Kasumi-1 (cell line): ENCODE results near the gene ENTR1.

Source experiments
- DNase-seq, 2 experiments: peaks; one replicate each; lab custom pipeline; 2025; lab: John Stamatoyannopoulos, UW

ENTR1 gene

GRCh38 chr9:136376457-136376856 lies 34.0 kb downstream of the ENTR1 start:
- no peak for DNase-seq

DNA sequence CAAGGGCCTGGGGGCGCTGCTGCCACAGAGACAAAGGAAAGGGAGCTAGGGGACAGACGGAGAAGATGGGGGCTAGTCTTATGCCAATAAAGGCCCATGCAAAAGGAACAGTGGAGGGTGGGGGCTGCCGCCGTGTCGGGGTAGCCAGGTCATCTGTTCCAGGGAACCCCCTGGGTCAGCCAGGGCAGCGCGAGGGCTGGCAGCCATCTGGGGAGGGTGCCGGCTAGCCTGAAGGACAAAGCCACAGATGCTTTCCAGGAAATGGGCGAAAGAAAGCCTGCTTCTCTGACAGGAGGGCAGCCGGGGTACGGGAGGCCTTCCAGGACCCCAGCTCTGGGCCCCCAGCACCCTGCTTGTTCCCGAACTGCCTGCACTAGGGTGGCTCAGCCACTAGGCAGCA lies 35.3 kb downstream of the ENTR1 start:
- no peak for DNase-seq

DNA sequence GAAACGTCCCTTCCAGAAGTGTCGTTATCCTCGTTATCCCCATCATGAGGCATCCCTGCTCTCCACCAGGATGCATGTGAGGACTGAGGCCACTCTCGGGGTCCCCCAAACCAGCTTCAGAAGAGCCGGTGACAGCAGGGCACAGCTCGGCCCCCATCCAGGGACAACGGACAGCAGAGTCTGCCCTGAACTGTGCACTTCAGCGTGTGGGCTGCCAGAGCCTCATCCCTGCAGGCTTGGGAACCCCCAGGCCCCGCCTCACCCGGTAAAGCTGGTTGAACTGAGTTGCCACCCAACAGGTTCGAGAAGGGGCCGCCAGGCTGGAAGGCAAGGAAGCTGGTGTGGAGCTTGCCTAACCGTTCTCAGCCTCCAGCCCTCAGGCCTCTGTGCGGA lies 36.2 kb downstream of the ENTR1 start:
- DNase-seq = no peak

DNA sequence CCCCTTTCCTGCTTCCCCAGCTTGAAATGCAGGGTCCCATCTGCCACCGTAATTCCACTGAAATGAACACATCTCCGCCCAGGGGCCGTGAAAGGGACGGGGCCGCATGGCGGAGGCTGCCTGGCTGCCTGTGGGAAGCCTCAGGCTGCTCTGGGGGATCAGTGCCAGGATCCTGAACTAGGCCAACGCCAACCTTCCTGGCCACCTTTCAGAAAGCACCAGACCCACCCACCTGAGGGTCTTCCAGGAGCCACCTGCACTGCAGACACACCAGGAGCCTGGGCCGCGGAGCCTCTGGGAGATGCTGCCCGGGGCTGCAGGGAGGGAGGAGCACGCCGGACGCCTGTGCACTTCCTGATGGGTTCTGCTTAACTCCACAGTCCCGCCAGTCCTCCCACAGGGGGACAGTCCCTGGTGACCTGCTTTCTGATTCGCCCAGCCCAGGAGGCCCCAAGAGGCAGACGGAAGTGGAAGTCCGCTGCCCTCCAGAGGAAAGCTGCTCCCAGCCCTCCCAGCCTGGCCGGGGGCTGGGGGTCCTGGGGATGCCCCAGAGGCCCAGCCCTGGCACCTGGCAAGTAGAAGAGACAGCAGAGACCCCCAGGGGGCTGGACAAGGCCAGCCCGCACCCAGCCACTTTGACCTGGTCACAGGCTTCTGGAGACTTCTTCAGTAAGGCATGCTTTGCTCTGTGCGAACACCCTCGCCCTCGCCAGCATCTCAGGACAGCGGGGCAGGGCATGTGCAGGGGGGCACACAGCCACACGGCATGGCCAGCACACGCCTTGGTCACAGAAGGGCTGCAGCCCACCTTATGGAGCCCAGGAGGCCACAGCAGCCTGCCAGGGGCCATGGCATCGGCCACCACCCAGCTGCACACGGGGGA lies 36.9 kb downstream of the ENTR1 start, which contains the start of gene CARD9:
Gene CARD9, minus strand, starts transcription at position 370 of the 883 bp plus-strand sequence. CDS start 1,591 bp downstream, outside the sequence.
- DNase-seq = peak; percentile 17 to 32

- peak; percentile 74 to 79 for DNase-seq
These were observed 37.7 kb downstream of the ENTR1 start for GRCh38 chr9:136372561-136373299.

DNA sequence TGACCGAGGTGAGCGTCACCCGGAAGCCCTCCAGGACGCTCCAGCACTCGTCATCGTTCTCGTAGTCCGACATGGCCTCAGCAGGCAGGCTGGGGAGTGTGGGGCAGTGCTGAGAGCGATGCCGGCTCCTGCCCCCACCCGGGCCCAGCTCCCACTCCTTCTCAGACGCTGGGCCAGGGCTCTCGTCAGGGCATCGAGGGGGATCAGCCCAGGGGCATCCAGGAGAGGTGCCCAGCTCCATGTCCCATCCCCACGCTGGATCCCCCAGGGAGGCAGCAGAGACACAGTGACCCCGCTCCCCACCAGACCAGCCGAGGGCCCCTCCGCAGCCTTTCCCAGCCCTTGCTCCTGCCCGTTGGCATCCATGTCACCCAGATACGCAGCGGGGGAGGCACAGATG lies 38.4 kb downstream of the ENTR1 start:
- DNase-seq = no peak

DNA sequence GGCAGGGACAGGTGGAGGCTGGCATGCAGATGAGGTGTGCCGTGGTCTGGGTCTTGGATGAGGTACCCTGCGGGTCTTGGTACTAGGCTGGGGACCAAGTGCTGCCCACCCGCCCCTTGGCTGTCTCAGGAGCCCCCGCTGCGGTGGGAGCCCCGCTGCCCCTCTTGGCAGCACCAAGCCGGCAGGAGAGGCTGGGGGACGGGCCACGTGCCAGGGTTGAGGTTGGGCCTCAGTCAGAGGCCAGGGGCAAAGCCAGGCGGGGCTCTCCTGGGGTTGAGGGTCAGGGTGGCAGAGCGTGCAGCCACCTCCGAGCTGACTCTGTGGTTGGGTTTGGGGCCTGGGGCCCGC lies 38.9 kb downstream of the ENTR1 start:
- DNase-seq = no peak

DNA sequence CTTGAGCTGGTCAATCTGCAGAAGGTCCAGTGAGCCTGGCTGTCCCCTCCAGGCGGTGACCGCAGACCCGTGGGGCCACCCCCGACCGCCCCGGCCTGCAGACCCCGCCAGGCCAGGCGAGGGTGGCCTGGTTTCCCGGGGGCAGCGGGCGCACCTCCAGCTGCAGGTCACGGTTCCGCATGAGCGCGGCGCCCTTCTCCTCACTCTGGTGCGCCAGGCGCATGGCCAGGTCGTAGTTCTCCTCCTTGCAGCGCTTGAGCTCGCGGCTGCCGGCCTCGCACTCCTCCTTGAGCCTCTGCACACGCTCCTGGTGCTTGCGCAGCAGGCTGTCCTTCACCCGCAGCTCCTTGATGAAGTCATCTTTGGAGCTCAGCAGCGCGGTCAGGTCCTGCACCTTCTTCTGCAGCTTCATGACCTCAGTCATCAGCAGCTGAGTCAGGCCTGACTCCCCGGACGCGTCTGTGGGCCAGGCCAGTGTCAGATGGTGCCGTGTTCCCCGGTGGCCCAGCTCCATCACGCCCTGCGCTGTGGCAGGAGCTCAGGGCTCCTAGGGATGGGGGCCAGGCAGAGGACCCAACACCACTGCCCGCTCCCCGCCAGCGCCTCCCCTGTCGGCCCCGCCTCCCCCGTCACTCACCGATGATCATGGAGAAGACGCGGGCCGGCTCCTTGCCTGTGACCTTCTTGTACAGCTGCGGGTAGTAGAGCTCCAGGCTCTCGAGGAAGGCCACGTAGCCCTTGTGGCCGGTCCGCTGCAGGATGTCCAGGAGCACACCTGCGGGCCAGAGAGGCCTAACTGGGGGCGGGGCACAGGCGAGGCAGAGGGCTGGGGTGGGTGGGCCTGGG lies 39.5 kb downstream of the ENTR1 start:
- DNase-seq = no peak

DNA sequence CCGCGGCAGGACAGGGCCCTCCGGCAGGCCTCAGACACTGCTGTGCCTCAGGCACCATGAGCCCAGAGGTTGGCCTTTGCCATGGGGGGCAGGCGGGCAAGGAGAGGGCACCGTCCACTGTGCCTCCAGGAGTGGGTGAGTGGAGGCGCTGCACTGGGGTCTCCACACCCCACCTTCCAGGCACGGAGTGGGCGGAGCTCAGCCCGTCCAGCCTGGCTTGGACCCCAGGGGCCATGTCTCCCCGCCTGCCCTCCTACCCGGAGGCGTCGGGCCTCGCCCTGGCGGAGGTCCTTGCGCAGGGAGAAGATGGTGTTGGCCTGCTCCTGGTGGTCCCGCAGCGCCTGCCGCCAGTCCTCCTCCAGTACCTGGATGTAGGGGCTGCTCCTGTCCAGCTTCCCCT lies 40.4 kb downstream of the ENTR1 start:
- no peak for DNase-seq

GRCh38 chr9:136368190-136368589 lies 42.2 kb downstream of the ENTR1 start:
- no peak for DNase-seq

- DNase-seq = no peak
These were observed 42.9 kb downstream of the ENTR1 start for GRCh38 chr9:136367296-136368145.

DNA sequence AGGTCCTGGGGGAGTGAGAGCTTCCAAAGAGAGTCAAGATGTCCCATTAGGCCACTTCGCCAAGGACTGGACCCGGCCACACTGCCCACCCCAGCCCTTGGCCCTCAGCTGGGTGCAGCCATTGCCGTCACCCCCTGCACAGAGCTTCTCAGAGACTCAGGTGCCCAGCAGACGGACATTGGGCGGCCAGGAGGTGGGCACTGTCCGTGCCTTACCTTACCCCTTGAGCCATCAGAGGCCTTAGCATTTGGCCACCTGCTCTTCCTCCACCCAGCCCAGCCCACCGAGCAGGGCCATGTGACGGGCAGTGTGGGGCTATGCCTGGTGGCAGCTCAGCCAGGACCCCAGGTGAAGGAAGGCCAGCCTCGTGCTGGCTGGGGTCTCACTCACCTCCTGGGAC lies 43.6 kb downstream of the ENTR1 start:
- no peak for DNase-seq

DNA sequence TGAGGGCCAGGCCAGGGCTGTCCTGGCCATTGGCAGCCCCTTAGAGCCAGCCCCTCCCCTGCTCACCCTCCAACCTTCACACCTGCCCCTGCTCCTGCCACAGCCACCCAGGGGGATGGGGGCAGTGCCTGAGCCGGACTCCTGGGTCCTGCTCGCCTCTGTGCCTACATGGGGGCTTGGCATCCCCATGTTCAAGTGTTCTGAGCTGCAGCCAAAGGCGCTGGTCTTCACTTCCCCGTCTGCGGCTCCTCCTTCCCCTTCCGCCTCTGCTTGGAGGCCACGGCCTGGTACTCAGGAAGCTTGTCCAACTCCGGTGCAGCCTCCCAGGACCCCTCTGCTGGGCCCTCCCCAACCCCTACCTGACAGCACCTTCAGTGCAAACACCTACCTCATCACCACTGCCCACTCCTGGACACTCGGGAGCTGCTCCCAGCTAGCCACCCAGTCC lies 44.6 kb downstream of the ENTR1 start:
- peak; percentile 46 to 70 for DNase-seq

- no peak for DNase-seq
These were observed 45.3 kb downstream of the ENTR1 start for GRCh38 chr9:136364942-136365774.

DNA sequence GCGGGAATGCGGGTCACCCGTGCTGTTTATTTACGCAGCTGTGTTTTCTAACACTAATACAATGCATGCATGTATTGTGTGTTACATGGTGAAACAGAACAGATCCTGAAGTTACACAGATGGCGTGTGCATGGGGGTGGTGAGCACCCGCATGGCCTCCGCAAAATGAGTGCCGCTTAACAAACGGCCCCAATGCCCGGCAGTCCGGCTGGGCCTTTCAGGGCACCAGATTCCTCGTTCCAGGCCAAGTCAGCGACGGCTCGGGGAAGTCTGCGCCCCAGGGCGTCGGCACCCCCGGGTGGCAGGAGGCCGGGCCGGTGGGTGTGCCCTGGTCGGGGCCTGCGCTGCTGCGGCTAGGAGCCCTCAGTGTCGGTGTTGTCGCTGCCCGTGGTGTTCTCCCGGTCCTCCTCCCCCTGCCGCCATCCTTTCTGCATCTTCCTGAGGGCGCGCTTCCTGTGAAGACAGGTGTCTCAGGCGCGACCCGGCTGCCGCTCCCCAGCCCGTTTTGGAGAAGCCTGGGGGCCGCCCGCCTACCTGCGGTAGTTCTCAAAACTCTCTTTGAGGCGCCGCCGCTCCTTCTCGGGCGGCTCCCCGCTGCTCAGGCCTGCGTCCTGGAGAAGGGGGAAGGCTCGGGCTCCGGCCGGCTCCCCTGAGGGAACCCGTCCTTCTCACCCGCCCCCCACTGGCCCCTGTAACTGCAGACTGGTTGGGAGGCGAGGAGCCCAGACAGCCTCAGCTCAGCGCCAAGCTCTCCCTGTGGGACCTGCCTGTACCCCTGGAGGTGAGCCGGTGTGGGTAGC lies 46.3 kb downstream of the ENTR1 start:
- DNase-seq = peak in 1 of 2 experiments; percentile 33

GRCh38 chr9:136363106-136363948 lies 47.1 kb downstream of the ENTR1 start, which contains the start of gene DNLZ:
DNLZ (minus strand) TSS chr9:136363744; CDS start chr9:136363714, 30 bp downstream.
- DNase-seq = peak; percentile 71 to 90

DNA sequence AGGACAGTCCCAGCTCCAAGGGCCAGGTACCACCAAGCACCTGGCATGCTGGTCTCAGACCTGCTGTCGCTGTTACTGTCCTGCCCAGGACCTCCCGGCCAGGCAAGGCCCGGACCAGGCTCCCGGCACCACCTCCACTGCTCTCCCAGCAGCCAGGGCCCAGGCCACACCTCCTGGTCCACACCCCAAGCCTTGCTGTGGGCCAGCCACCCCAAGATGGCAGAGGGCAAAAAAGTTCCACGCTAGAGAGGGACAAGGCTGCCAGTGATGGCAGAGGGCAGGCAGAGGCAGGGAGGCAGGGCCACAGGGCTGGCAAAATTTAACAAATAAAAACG lies 48.0 kb downstream of the ENTR1 start:
- no peak for DNase-seq

DNA sequence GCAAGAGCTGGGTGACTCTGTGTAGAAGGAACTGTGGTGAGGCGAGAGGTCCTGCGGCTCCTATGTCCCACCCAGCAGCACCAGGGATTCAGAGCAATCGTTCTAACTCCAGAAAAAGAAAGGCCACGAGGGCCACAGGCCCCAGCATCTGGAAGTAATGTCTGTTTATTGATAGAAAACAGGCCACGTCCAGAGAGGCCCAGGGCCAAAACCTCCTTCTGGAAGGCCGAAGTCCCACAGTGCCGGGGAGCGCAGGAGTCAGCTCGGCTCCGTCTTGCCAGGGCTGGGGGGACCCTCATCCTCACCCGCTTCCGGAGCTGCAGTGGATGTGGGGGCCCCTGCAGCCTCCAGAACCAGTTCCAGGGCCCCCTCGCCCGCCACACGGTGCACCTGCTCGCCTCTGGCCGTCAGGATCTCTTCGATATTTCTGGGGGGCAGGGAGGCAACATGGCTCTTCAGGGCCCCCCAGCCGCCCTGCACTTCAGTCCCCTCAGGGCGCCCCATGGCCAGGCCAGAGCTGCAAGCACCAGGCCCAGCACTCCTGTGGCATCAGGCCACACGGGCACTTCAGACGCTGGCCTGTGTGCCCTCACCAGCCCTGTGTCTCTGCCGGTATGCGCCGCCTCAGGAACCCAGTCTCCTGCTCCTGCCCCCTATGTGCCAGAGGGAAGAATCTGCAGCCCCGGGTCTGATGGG lies 48.5 kb downstream of the ENTR1 start:
- no peak for DNase-seq
